GM18870 (cell line): ENCODE results near the gene MEIS2.
A peak's percentile ranks its signal among the peaks of the same experiment; 100 is the strongest.

ENCODE experiments used
- ATAC-seq: cut with Tn5 transposase; IDR thresholded peaks from one replicate; pipeline ENCODE4 v1.9.1; 2021; ENCODE audit warnings: moderate library complexity; ENCODE audit not compliant: unreplicated experiment

MEIS2 gene

DNA sequence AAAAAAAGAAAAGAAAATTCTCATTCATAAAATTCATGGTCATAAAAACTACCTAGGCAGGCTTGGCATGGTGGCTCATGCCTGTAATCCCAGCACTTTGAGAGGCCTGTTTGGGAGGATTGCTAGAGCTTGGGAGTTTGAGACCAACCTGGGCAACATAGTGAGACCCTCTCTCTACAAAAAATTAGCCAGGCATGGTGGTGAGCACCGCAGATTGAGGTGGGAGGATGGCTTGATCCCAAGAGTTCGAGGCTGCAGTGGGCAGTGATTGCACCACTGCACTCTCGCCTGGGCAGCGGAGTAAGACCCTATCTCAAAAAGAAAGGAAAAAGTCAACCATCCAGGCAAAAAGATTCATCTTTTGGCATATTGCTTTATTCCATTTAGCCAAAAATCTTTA is 58.5 kb downstream of the MEIS2 start:
- ATAC-seq: no peak

DNA sequence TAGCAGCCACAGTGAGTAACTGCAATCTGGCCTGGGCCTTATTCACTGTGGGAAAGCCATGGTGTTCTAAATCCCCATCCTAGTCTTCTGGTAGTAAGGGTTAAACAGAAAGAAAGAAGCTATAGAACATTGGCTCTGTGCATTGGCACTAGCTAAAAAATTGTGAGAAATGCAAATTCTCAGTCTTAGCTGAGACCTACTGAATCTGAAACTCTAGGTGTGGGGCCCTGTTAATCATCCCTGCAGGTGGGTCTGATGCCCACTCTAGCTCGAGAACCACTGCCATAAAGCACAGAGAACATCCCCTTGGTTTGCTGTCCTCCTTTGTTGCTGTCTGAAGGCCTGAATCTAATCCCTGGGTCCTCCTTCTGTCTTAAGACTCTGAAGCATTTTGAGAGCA is 59.3 kb downstream of the MEIS2 start:
- peak; percentile 55 for ATAC-seq

DNA sequence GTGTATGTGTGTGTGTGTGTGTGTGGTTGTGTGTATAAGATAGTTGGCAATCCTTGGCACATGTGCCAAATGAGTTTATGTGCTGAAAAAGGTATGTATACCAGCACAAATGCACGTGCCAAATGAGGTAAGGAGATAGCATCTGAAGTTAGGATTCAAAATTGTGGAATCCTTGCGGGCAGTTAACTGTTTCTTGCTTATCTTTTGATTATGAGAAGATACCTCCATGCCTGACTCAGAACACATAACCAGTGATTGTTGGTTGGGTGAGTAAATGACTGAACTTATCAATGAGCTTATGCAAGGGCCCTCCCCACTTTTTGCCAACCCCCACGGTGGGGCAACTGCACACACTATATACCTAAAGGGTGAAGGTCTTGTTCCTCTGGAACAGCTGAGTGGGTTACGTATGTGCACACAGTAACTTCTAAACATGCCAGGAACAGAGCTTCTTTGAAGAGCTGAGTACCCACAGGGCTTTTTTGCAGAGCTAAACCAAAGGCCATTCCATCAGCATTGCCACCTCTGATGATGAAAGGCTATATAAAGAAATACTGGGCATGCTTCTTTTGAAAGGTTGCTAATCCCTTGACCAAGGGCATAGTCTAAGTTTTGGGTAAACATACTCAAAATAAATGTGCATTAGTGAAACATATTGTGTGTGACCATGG is 60.1 kb downstream of the MEIS2 start:
- no peak for ATAC-seq

DNA sequence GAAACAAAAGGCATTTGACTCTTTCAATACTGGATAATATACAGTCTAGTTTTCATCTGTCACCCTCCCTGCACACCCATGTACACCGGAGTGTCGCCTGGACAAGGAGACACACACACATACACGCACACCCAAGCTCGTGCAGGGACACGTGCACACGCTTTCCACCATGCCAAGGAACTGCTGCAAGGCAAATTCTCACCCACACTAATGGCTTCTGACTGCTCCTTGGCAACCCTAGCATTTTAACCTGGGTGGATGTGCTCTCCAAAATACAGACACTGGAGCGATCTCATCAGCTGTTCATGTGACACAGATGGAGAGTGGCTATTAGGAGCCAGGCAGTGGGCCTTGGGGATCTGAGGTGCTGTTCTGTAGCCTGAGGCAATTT is 61.6 kb downstream of the MEIS2 start:
- no peak for ATAC-seq

- ATAC-seq: no peak
Observed at GRCh38 chr15:37037850-37038715, 62.3 kb downstream of the MEIS2 start.

GRCh38 chr15:37037071-37037655 is 63.2 kb downstream of the MEIS2 start:
- ATAC-seq: no peak

DNA sequence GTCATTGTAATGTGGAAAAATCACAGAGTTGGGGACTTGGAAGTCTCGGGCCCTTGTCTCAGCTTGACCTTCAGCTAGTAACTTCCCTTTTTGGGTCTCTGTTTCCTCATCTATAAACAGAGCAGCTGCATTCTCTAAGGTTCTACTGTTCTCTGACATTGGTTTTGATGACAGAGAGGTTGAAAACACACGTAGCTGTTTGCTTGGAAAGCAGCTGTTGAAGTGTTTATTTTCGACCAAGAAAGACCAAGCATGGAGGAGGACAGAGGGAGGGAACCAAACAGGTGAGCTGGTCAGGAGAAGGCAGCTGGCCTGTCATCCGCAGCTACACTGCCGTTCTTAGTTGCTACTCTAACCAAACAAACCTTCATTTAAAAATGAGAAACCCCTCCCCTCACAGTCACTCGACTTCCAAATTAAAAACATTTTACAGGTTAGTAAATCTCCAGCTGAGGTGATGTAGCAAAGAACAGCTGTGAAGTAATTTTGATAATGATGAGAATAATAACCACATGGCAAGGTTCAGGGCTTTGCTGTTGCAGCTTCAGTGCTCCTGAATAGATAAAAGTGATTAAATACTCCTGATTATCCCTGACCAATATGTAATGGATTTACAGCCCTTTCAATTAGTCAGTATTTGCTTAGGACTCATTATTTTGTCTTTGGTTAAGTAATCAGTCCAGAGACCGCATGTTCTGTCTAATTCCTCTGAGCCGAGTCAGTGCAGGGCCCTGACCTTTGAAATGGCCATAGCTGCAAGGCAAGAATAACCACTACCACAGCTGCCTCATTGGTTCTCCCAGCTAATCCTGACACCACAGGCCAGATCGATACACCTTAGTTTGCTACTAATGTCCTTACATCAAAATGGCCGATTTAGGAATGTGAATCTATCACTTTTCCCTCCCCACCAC is 65.3 kb downstream of the MEIS2 start:
- ATAC-seq: no peak

DNA sequence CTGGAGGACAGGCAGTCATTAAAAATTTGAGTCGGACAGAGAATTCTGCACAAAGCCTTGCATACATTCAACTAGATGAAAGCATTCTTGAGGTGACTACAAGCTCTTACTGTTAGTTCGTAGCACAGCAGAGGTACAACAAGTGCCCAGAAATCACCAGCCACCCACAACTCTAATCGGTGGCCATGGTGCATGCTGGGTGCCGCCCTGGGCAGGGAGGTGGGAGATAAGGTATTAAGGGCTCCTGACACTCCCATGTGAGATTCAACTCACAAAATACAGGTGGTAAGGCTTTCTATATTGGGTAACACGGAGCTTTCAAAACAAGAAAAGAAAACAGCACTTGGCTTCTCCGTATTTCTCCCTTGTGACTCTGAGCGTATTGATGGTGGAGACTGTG is 66.0 kb downstream of the MEIS2 start:
- ATAC-seq: no peak

GRCh38 chr15:37032091-37032775 is 68.1 kb downstream of the MEIS2 start:
- no peak for ATAC-seq

- no peak for ATAC-seq
Observed at GRCh38 chr15:37031198-37031597, 69.2 kb downstream of the MEIS2 start.

GRCh38 chr15:37028625-37029296 is 71.6 kb downstream of the MEIS2 start:
- no peak for ATAC-seq

DNA sequence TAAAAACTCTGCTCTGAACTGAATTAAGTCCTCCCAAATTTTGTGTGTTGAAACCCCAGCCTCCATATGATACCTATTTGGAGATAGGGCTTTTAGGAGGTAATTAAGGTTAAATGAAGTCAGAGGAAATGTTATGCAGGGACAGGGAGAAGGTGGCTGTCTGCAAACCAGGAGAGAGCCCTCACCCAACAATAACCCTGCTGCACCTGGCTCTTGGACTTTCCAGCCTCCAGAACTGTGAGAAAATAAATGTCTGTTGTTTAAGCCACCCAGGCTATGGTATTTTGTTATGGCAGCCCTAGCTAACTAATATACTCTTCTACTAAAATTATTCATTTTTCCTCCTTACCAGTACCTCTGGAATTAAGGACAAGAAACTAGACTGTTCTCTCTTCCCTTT is 79.5 kb downstream of the MEIS2 start:
- no peak for ATAC-seq

- no peak for ATAC-seq
Observed at GRCh38 chr15:37019479-37020433, 80.6 kb downstream of the MEIS2 start.

- no peak for ATAC-seq
Observed at GRCh38 chr15:37017031-37017625, 83.2 kb downstream of the MEIS2 start.

- no peak for ATAC-seq
Observed at GRCh38 chr15:37016231-37016630, 84.1 kb downstream of the MEIS2 start.

DNA sequence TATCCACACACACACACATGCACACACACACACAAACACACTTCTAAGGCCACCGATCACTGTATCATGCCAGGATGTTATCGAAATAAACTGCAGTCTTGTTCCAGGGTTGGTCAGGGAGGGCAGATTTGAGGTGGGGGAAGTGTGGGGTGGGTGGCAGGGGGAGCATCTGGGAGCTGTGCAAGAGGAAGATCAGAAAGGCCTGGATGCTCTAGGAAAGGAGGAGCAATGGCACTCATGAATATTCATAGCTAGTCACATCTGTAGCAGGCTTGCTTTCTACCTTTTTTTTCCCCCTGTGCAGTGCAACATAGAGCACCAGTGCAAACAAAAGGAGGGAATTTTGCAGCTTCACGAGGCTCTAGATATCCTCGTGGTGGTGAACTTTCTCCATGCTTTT is 84.9 kb downstream of the MEIS2 start:
- no peak for ATAC-seq

GRCh38 chr15:37015035-37015434 is 85.3 kb downstream of the MEIS2 start:
- no peak for ATAC-seq

DNA sequence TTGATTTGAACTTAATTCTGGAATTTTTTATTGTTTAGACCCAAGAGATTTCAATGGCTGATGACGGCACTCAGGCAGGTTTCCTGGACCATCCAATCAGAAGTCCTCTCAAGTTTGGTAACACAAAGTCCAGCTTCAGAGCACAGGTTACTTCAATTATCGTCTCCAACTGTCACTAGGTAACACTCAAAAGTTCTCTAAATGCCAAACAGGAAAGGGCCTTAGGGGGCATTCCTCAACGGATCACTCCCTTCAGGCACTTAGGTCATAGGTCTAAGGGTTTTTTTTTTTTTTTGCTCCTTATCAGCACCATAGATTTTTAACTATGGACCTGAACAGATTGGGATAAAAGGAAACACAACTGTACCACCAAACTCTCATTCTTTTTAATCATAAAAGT is 85.8 kb downstream of the MEIS2 start:
- no peak for ATAC-seq
